Thoracic aorta (tissue), 2 donors: ENCODE data around the gene SLC39A11. TPM values are rescaled to one million over a fixed set of nuclear protein-coding genes. Genes with fewer than 3 reads are reported as not detected.

Experiments used
- ATAC-seq: fragments of 150-250 bp; one replicate; pipeline ENCODE4 v1.8.0; 2017; ENCODE audit warnings: low read depth; ENCODE audit not compliant: insufficient number of reproducible peaks, low FRiP score
- DNase-seq: peaks from one replicate; pipeline ENCODE4 v3.0.0-alpha.2; 2020; ENCODE audit warnings: low spot score
- H3K27ac ChIP-seq, 2 donors: fragments of 200-600 bp; sonication (generic); 1 replicate in 1 of 2; 2 replicates in 1 of 2; pipeline ENCODE4 v1.5.1; 2016; ENCODE audit warnings: mild to moderate bottlenecking in 2 of 2, moderate library complexity in 2 of 2
- H3K27me3 ChIP-seq: fragments of 200-600 bp; sonication (generic); replicated peaks from 2 replicates; pipeline ENCODE4 v1.6.0; 2016; ENCODE audit warnings: mild to moderate bottlenecking; ENCODE audit not compliant: insufficient read depth
- H3K36me3 ChIP-seq: fragments of 200-600 bp; sonication (generic); one replicate; pipeline ENCODE4 v1.5.1; 2016
- H3K4me1 ChIP-seq, 2 donors: fragments of 200-600 bp; sonication (generic); 1 replicate in 1 of 2; 2 replicates in 1 of 2; pipeline versions ENCODE4 v1.5.1 to v1.6.0; 2016; ENCODE audit warnings: low read depth in 2 of 2, mild to moderate bottlenecking in 1 of 2; ENCODE audit not compliant: control insufficient read depth in 1 of 2
- H3K4me3 ChIP-seq: fragments of 200-600 bp; sonication (generic); 2 replicates; pipeline ENCODE4 v1.5.1; 2016; ENCODE audit warnings: mild to moderate bottlenecking
- H3K9me3 ChIP-seq: fragments of 200-600 bp; sonication (generic); 2 replicates; pipeline ENCODE4 v1.5.1; 2016
- CTCF ChIP-seq: fragments of 200-600 bp; sonication (generic); IDR thresholded peaks from one replicate; pipeline ENCODE4 v1.5.1; 2019; ENCODE audit warnings: antibody characterized with exemption
- total RNA-seq, 2 donors: library from RNA; depleted of rRNA; stranded (reverse); fragments of >200 nt; gene quantifications; one replicate each; pipeline versions ENCODE4 v1.1.0 to v1.2.3, GENCODE V29; 2016

SLC39A11 gene
- total RNA-seq, 2 donors from 2014 or later: 12.0 to 29.1 TPM

GRCh38 chr17:72924196-72924595, 168.3 kb downstream of the SLC39A11 start:
- H3K27ac ChIP-seq: no peak overlapping the region
- DNase-seq (no peak), ATAC-seq (no peak)
- H3K9me3 ChIP-seq: no peaks in the 10 kb centered on the region
- H3K36me3 ChIP-seq: no peaks in the 10 kb centered on the region
- H3K27me3 ChIP-seq: no peaks in the 10 kb centered on the region
- H3K4me1 ChIP-seq: no peaks in the 10 kb centered on the region
- TF ChIP-seq CTCF: no peak
- H3K4me3 ChIP-seq: no peak overlapping the region

- no peak for TF ChIP-seq CTCF
- DNase-seq: no peak
- H3K27me3 ChIP-seq: no peaks in the 10 kb centered on the region
- H3K36me3 ChIP-seq: no peaks in the 10 kb centered on the region
- no peak overlapping the region for H3K27ac ChIP-seq
- H3K9me3 ChIP-seq: no peaks in the 10 kb centered on the region
- no peak for ATAC-seq
- H3K4me3 ChIP-seq: no peak overlapping the region
- H3K4me1 ChIP-seq: no peaks in the 10 kb centered on the region
These were observed 170.3 kb downstream of the SLC39A11 start for GRCh38 chr17:72922219-72922618.

GRCh38 chr17:72921347-72922054, 171.0 kb downstream of the SLC39A11 start:
- Histone ChIP-seq H3K4me3 (no peak overlapping the region), H3K27ac (no peak overlapping the region), H3K27me3 (no peaks in the 10 kb centered on the region), H3K4me1 (no peaks in the 10 kb centered on the region), H3K36me3 (no peaks in the 10 kb centered on the region), H3K9me3 (no peaks in the 10 kb centered on the region)
- no peak for TF ChIP-seq CTCF
- no peak for ATAC-seq
- no peak for DNase-seq

GRCh38 chr17:72920513-72920912, 172.0 kb downstream of the SLC39A11 start:
- no peaks in the 10 kb centered on the region for H3K9me3 ChIP-seq
- DNase-seq (no peak), ATAC-seq (no peak)
- no peaks in the 10 kb centered on the region for H3K36me3 ChIP-seq
- H3K4me3 ChIP-seq: no peak overlapping the region
- no peak for TF ChIP-seq CTCF
- H3K4me1 ChIP-seq: no peaks in the 10 kb centered on the region
- no peaks in the 10 kb centered on the region for H3K27me3 ChIP-seq
- no peak overlapping the region for H3K27ac ChIP-seq

GRCh38 chr17:72916991-72917390, 175.5 kb downstream of the SLC39A11 start:
- Histone ChIP-seq H3K36me3 (no peaks in the 10 kb centered on the region), H3K4me3 (no peak overlapping the region), H3K27me3 (no peaks in the 10 kb centered on the region), H3K9me3 (no peaks in the 10 kb centered on the region), H3K4me1 (no peaks in the 10 kb centered on the region), H3K27ac (no peak overlapping the region)
- DNase-seq (no peak), ATAC-seq (no peak)
- TF ChIP-seq CTCF: no peak
